ENCODE data around the gene SRBD1.

Gene SRBD1

GRCh38 chr2:45627911-45628310 is 16.8 kb upstream of the SRBD1 start:
- no peak for TF ChIP-seq TAF1 (IDR thresholded peaks at IDR 0.05; ENCODE audit: borderline replicate concordance, insufficient read depth, low read length)
- TF ChIP-seq FOXP2 (optimal IDR thresholded peaks at IDR 0.05; ENCODE audit: borderline replicate concordance, extremely low read depth, extremely low read length, insufficient read depth) = no peak
- TF ChIP-seq REST (IDR thresholded peaks at IDR 0.05; ENCODE audit: insufficient read depth in 1 of 2, low read depth in 2 of 2, low read length in 2 of 2) = no peak
- no peak for TF ChIP-seq SIN3A (IDR thresholded peaks at IDR 0.05; ENCODE audit: borderline replicate concordance, insufficient read depth, low read length)
- TF ChIP-seq POLR2AphosphoS5 (IDR thresholded peaks at IDR 0.05; ENCODE audit: low read depth, low read length) = no peak

GRCh38 chr2:45626387-45627221 is 15.5 kb upstream of the SRBD1 start:
- TF ChIP-seq POLR2AphosphoS5 (IDR thresholded peaks at IDR 0.05; ENCODE audit: low read depth, low read length) = no peak

GRCh38 chr2:45625824-45626223 is 14.8 kb upstream of the SRBD1 start:
- TF ChIP-seq SIN3A (IDR thresholded peaks at IDR 0.05; ENCODE audit: borderline replicate concordance, insufficient read depth, low read length) (no peak), POLR2AphosphoS5 (IDR thresholded peaks at IDR 0.05; ENCODE audit: low read depth, low read length) (no peak), FOXP2 (optimal IDR thresholded peaks at IDR 0.05; ENCODE audit: borderline replicate concordance, extremely low read depth, extremely low read length, insufficient read depth) (no peak), REST (IDR thresholded peaks at IDR 0.05; ENCODE audit: insufficient read depth in 1 of 2, low read depth in 2 of 2, low read length in 2 of 2) (no peak), TAF1 (IDR thresholded peaks at IDR 0.05; ENCODE audit: borderline replicate concordance, insufficient read depth, low read length) (no peak)

- TF ChIP-seq POLR2AphosphoS5 (IDR thresholded peaks at IDR 0.05; ENCODE audit: low read depth, low read length) (no peak), SIN3A (IDR thresholded peaks at IDR 0.05; ENCODE audit: borderline replicate concordance, insufficient read depth, low read length) (no peak), REST (IDR thresholded peaks at IDR 0.05; ENCODE audit: insufficient read depth in 1 of 2, low read depth in 2 of 2, low read length in 2 of 2) (no peak), TAF1 (IDR thresholded peaks at IDR 0.05; ENCODE audit: borderline replicate concordance, insufficient read depth, low read length) (no peak), FOXP2 (optimal IDR thresholded peaks at IDR 0.05; ENCODE audit: borderline replicate concordance, extremely low read depth, extremely low read length, insufficient read depth) (no peak)
Measured at GRCh38 chr2:45623098-45623497, 12.0 kb upstream of the SRBD1 start.

- TF ChIP-seq TAF1 (IDR thresholded peaks at IDR 0.05; ENCODE audit: borderline replicate concordance, insufficient read depth, low read length) (no peak), SIN3A (IDR thresholded peaks at IDR 0.05; ENCODE audit: borderline replicate concordance, insufficient read depth, low read length) (no peak), FOXP2 (optimal IDR thresholded peaks at IDR 0.05; ENCODE audit: borderline replicate concordance, extremely low read depth, extremely low read length, insufficient read depth) (no peak), POLR2AphosphoS5 (IDR thresholded peaks at IDR 0.05; ENCODE audit: low read depth, low read length) (no peak), REST (IDR thresholded peaks at IDR 0.05; ENCODE audit: insufficient read depth in 1 of 2, low read depth in 2 of 2, low read length in 2 of 2) (no peak)
Measured at GRCh38 chr2:45622336-45623075, 11.4 kb upstream of the SRBD1 start.

Measured in PFSK-1 (cell line).